ENCODE measurements around the gene DDX42.

Gene DDX42

GRCh38 chr17:63775420-63775819 is 1.4 kb downstream of the DDX42 start:
- Histone ChIP-seq H3K9me2 (replicated peaks; ENCODE audit: control insufficient read depth, low read length) (no peaks in the 10 kb centered on the region), H3K36me3 (ENCODE audit: control insufficient read depth, low read length) (peaks cover 79% of the 10 kb centered on the region), H3K4me3 (ENCODE audit: low read length) (peak overlapping the region; percentile 97), H3K27ac (ENCODE audit: low read depth, low read length) (no peak overlapping the region), H3K4me1 (ENCODE audit: control insufficient read depth, low read length) (peaks cover 47% of the 10 kb centered on the region), H3K9me3 (ENCODE audit: control insufficient read depth, insufficient read depth, low read length) (no peaks in the 10 kb centered on the region), H4K20me1 (ENCODE audit: control insufficient read depth, insufficient read depth, low read depth, low read length) (peaks cover 38% of the 10 kb centered on the region), H3K4me2 (ENCODE audit: low read length) (peak overlapping the region; percentile 85), H3K27me3 (ENCODE audit: control insufficient read depth, low read length) (no peaks in the 10 kb centered on the region), H3K79me2 (ENCODE audit: control insufficient read depth, low read length) (peaks cover 98% of the 10 kb centered on the region), H3F3A (ENCODE audit: control insufficient read depth, insufficient read depth) (0 out of 2 replicates have a peak, but pooled peaks cover 4% of the 10 kb centered on the region)
- no peak for TF ChIP-seq EZH2phosphoT487 (IDR thresholded peaks at IDR 0.05; ENCODE audit: borderline replicate concordance, low read length)
- TF ChIP-seq, protein P1, sequence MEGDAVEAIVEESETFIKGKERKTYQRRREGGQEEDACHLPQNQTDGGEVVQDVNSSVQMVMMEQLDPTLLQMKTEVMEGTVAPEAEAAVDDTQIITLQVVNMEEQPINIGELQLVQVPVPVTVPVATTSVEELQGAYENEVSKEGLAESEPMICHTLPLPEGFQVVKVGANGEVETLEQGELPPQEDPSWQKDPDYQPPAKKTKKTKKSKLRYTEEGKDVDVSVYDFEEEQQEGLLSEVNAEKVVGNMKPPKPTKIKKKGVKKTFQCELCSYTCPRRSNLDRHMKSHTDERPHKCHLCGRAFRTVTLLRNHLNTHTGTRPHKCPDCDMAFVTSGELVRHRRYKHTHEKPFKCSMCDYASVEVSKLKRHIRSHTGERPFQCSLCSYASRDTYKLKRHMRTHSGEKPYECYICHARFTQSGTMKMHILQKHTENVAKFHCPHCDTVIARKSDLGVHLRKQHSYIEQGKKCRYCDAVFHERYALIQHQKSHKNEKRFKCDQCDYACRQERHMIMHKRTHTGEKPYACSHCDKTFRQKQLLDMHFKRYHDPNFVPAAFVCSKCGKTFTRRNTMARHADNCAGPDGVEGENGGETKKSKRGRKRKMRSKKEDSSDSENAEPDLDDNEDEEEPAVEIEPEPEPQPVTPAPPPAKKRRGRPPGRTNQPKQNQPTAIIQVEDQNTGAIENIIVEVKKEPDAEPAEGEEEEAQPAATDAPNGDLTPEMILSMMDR (IDR thresholded peaks at IDR 0.05; ENCODE audit: low read depth, low read length, poor library complexity, severe bottlenecking) = no peak

DNA sequence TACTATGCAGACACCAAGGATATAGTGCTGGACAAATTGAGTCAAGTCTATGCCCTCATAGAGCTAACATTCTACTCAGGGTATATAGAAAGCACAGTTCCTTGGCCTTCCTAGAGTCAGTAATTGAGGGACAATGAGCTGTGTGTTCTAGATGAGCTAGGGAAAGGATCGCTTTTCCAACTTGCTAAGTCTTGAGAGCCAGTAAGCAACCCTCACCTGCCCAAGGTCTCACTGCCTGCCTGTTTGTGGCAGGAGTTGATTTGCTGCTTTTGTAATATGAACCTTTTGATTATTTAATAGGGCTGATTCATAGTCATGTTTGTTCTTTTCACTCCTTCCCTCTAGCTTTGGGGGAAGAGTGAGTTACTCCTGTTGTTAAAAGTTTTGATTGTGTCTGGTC is 6.5 kb downstream of the DDX42 start:
- Histone ChIP-seq H3K9me3 (ENCODE audit: control insufficient read depth, insufficient read depth, low read length) (no peaks in the 10 kb centered on the region), H3K36me3 (ENCODE audit: control insufficient read depth, low read length) (peaks cover 94% of the 10 kb centered on the region), H3K27me3 (ENCODE audit: control insufficient read depth, low read length) (no peaks in the 10 kb centered on the region), H3K79me2 (ENCODE audit: control insufficient read depth, low read length) (peaks cover 99% of the 10 kb centered on the region), H3K27ac (ENCODE audit: low read depth, low read length) (no peak overlapping the region), H3K4me1 (ENCODE audit: control insufficient read depth, low read length) (peaks cover 41% of the 10 kb centered on the region), H3K4me3 (ENCODE audit: low read length) (no peak overlapping the region), H3K9me2 (replicated peaks; ENCODE audit: control insufficient read depth, low read length) (no peaks in the 10 kb centered on the region), H3K4me2 (ENCODE audit: low read length) (no peak overlapping the region), H4K20me1 (ENCODE audit: control insufficient read depth, insufficient read depth, low read depth, low read length) (peaks cover 41% of the 10 kb centered on the region), H3F3A (ENCODE audit: control insufficient read depth, insufficient read depth) (0 out of 2 replicates have a peak, but pooled peaks cover 3% of the 10 kb centered on the region)
- no peak for TF ChIP-seq EZH2phosphoT487 (IDR thresholded peaks at IDR 0.05; ENCODE audit: borderline replicate concordance, low read length)
- TF ChIP-seq, protein P1 (IDR thresholded peaks at IDR 0.05; ENCODE audit: low read depth, low read length, poor library complexity, severe bottlenecking) = no peak

DNA sequence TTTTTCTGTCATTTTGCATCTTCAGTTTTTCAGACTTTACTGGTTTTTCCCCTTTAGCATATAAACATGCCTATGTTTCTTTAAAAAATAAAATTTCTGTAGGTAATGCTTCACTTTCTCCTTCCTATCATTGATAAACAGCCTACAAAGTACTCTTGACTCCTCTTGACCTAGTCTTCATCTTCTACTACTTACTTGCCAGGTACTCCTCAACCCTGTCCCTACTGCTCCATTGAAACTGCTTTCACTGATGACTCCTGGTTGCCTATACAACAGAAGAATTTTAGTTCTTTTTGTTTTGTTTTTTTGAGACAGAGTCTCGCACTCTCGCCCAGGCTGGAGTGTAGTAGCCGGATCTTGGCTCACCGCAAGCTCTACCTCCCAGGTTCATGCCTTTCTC is 7.0 kb downstream of the DDX42 start:
- H3K4me2 ChIP-seq (ENCODE audit: low read length) = no peak overlapping the region
- H3K27me3 ChIP-seq (ENCODE audit: control insufficient read depth, low read length) = no peaks in the 10 kb centered on the region
- H3K79me2 ChIP-seq (ENCODE audit: control insufficient read depth, low read length) = peaks cover 99% of the 10 kb centered on the region
- no peaks in the 10 kb centered on the region for H3K9me2 ChIP-seq (replicated peaks; ENCODE audit: control insufficient read depth, low read length)
- no peak overlapping the region for H3K27ac ChIP-seq (ENCODE audit: low read depth, low read length)
- H3K36me3 ChIP-seq (ENCODE audit: control insufficient read depth, low read length) = peaks cover 94% of the 10 kb centered on the region
- TF ChIP-seq EZH2phosphoT487 (IDR thresholded peaks at IDR 0.05; ENCODE audit: borderline replicate concordance, low read length) = no peak
- TF ChIP-seq, protein P1 (IDR thresholded peaks at IDR 0.05; ENCODE audit: low read depth, low read length, poor library complexity, severe bottlenecking) = no peak
- no peak overlapping the region for H3K4me3 ChIP-seq (ENCODE audit: low read length)
- peaks cover 37% of the 10 kb centered on the region for H4K20me1 ChIP-seq (ENCODE audit: control insufficient read depth, insufficient read depth, low read depth, low read length)
- no peaks in the 10 kb centered on the region for H3K9me3 ChIP-seq (ENCODE audit: control insufficient read depth, insufficient read depth, low read length)
- peaks cover 36% of the 10 kb centered on the region for H3K4me1 ChIP-seq (ENCODE audit: control insufficient read depth, low read length)
- 0 out of 2 replicates have a peak, but pooled peaks cover 3% of the 10 kb centered on the region for H3F3A ChIP-seq (ENCODE audit: control insufficient read depth, insufficient read depth)

All from DOHH2 (cell line).